Body of pancreas (tissue), 4 donors: ENCODE results near the gene PLXNA3. TPM values are rescaled to one million over a fixed set of nuclear protein-coding genes. Genes with fewer than 3 reads are reported as not detected.

Experiments
- ATAC-seq: fragments of 150-250 bp; one replicate; pipeline ENCODE4 v1.9.1; 2016
- DNase-seq, 4 donors: peaks; one replicate each; pipeline ENCODE4 v3.0.0-alpha.2; 2019
- H3K27ac ChIP-seq, 4 donors: fragments of 200-600 bp; sonication (generic); 1 replicate in 3 of 4; 2 replicates in 1 of 4; pipeline versions ENCODE4 v1.5.1 to v1.6.1; 2016 to 2019; ENCODE audit warnings: mild to moderate bottlenecking in 1 of 4, mixed read lengths in 1 of 4, moderate library complexity in 1 of 4
- H3K27me3 ChIP-seq, 2 donors: fragments of 200-600 bp; sonication (generic); one replicate each; pipeline ENCODE4 v1.6.0; 2016; ENCODE audit warnings: mild to moderate bottlenecking in 1 of 2
- H3K36me3 ChIP-seq, 2 donors: fragments of 200-600 bp; sonication (generic); replicated peaks in 1 of 2; 2 replicates each; pipeline ENCODE4 v1.5.1; 2016; ENCODE audit warnings: low read depth in 2 of 2; ENCODE audit not compliant: insufficient read depth in 1 of 2
- H3K4me1 ChIP-seq: fragments of 200-600 bp; sonication (generic); one replicate; pipeline ENCODE4 v1.6.0; 2016
- H3K4me3 ChIP-seq, 2 donors: fragments of 200-600 bp; sonication (generic); 1 replicate in 1 of 2; 2 replicates in 1 of 2; pipeline ENCODE4 v1.5.1; 2016 to 2019
- H3K9me3 ChIP-seq, 3 donors: fragments of 200-600 bp; sonication (generic); 1 replicate in 2 of 3; 2 replicates in 1 of 3; pipeline ENCODE4 v1.5.1; 2016
- POLR2A ChIP-seq, 3 donors: fragments of 450-650 bp; IDR thresholded peaks; one replicate each; pipeline ENCODE4 v1.6.1; 2016; ENCODE audit warnings: antibody characterized with exemption in 3 of 3, mild to moderate bottlenecking in 2 of 3
- WGBS, 2 donors: methylation state at CpG; one replicate each; pipeline ENCODE4 v1.1.5; 2017; 5-methylcytosine and 5-hydroxymethylcytosine counted together
- intact Hi-C: fragments of 100-400 bp; cut with DNase I; formaldehyde crosslinking; loops from one replicate; pipeline ENCODE4 v1.15.1; 2023
- total RNA-seq, 2 donors: library from RNA; depleted of rRNA; stranded (reverse); fragments of >200 nt; gene quantifications; one replicate each; pipeline ENCODE4 v1.1.0, GENCODE V29; 2016
- TF ChIP-seq, protein P1 (sequence below), 7 experiments: fragments of 450-650 bp in 4 of 7; fragments of 200-600 bp in 3 of 7; sonication (generic) in 3 of 7; IDR thresholded peaks; one replicate each; pipeline ENCODE4 v1.5.1; 2016 to 2019; ENCODE audit warnings: antibody characterized with exemption in 7 of 7

Gene PLXNA3
- total RNA-seq, 2 donors from 2014 or later, result 7.3 to 19.1 TPM

DNA sequence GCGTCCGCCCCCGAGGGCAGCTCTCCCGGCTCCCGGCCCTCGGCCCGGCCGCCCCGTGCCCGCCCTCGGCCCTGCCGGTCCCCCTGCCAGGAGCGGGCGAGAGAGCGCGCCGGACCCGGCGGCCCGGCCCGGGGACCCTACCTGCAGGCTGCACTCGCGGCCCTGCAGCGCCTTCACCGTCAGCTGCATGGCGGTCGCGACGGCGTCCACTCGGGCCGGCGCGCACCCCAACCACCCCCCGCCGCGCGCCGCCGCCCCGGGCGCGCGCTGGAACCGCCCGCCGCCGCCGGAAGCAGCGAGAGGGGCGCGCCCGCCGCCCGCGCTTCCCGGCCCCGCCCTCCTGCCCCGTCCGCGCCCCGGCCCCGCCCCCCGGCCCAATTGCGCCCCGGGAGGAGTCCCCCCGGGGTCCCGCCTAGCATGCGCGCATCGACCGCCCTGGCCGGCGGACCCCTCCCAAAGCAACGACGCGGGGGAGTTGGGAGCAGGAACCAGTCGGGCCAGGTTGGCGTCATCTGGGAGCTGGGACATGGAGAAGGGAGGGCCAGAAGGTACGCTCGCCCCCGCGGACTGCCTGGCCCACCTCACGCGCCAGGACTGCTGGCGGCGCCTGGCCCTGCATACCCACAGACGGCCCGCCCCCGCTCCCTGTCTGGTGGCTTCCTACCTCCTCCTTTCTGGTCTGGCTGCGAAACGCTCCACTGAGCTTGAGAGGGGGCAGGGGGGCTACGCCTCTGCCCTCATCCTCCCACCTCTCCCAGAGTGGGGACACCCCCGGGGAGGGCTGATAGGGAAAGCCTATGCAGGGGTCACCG, 28.5 kb downstream of the PLXNA3 start, which contains the start of gene UBL4A:
Gene UBL4A (minus strand): TSS at position 220 of the 812 bp plus-strand sequence. CDS start 31 bp downstream, at position 189.
- TF ChIP-seq POLR2A (IDR thresholded peaks at IDR 0.05), result peak; percentile 27 to 56 (median 39)
- TF ChIP-seq, protein P1, sequence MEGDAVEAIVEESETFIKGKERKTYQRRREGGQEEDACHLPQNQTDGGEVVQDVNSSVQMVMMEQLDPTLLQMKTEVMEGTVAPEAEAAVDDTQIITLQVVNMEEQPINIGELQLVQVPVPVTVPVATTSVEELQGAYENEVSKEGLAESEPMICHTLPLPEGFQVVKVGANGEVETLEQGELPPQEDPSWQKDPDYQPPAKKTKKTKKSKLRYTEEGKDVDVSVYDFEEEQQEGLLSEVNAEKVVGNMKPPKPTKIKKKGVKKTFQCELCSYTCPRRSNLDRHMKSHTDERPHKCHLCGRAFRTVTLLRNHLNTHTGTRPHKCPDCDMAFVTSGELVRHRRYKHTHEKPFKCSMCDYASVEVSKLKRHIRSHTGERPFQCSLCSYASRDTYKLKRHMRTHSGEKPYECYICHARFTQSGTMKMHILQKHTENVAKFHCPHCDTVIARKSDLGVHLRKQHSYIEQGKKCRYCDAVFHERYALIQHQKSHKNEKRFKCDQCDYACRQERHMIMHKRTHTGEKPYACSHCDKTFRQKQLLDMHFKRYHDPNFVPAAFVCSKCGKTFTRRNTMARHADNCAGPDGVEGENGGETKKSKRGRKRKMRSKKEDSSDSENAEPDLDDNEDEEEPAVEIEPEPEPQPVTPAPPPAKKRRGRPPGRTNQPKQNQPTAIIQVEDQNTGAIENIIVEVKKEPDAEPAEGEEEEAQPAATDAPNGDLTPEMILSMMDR (IDR thresholded peaks at IDR 0.05), result peak in 3 of 7 experiments; percentile 13 to 18 (median 17)
- Histone ChIP-seq H3K27me3 (no peaks in the 10 kb centered on the region), H3K4me3 (peak within 1 kb of the TSS; percentile 7 to 32), H3K27ac (peak within 1 kb of the TSS; percentile 80 to 89 (median 84)), H3K4me1 (peaks cover 50% of the 10 kb centered on the region), H3K36me3 (no peaks in the 10 kb centered on the region), H3K9me3 (no peaks in the 10 kb centered on the region)
- ATAC-seq (peak; percentile 57), DNase-seq (peak; percentile 74 to 85 (median 82))
- WGBS, 2 donors, result 1 to 20% methylated on average over 1 to 42 of the region's 95 CpGs
- intact Hi-C loops, result no loop called here

DNA sequence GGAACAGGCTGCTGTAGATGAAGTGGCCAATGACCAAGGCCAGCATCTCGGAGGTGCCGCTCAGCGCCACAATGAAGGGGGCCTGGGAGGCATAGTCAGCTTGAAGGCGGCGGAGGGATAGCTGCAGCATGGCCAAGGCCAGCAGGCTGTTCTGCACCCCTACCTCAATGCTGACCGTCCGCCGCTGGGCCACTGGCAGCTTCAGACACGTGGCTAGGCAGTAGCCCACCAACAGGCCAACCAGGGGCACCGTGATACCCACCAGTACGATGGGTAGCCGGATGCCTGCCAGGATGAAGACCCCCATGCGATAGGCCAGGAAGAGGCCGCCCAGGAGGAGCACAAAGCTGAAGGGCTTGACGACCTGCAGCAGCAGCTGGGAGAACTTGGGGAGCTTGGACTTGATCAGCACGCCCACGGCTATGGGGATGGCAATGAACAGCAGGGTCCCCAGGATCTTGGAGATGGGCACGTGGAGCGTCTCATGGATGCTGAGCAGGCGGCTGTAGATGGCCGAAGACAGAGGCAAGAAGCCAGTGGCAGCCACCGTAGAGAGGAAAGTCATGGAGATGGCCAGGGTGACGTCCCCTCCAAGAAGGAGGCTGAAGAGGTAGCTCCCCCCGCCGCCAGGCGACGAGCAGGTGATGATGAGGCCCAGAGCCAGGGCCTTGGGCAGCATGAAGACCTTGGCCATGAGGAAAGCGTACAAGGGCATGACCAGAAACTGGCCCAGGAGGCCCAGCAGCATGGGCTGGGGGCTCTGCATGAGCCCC, 29.6 kb downstream of the PLXNA3 start:
- Histone ChIP-seq H3K36me3 (no peaks in the 10 kb centered on the region), H3K4me1 (peaks cover 50% of the 10 kb centered on the region), H3K4me3 (no peak overlapping the region), H3K27me3 (no peaks in the 10 kb centered on the region), H3K27ac (peak overlapping the region in 3 of 4 donors; percentile 56 to 89 (median 85)), H3K9me3 (no peaks in the 10 kb centered on the region)
- intact Hi-C loops, result no loop called here
- DNase-seq (no peak), ATAC-seq (no peak)
- WGBS, 2 donors, result 85 to 86% methylated on average over 10 to 13 of the region's 28 CpGs
- TF ChIP-seq POLR2A (IDR thresholded peaks at IDR 0.05), result no peak
- TF ChIP-seq, protein P1 (IDR thresholded peaks at IDR 0.05), result no peak

DNA sequence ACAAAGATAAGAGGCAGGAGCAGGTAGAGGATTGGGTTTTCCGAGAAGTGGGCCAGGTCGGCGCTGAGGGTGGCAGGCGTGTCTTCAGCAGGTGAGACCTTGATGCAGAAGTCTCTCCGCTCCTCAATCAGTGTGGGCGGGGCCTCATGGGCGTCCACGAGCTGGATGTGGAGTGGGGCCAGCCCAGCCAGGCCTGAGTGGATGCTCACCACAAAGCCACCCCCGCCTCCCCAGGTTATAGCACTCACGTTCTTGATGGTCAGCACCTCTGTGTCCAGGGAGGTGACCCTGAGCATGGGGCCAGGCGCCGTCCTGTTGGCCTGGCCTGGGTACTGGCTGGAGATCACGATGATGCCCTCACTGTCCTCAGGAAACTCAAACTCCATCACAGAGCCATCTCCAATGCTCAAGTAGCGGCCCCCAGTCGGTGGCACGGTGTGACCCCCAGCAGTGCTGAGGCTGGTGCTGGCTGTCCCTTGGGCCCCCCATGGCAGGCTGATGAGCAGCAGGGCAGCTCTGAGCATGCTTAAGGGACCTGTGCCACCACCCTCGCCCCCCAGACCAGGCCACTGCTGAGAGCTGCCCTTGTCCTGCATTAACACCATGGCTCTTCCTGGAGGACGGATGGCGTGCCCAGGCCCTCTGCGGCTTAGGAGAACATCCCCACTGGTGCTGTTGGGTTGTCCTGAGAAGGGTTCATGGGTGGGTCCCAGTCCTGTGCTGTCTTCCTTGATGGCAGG, 30.4 kb downstream of the PLXNA3 start:
- Histone ChIP-seq H3K27ac (no peak overlapping the region), H3K4me3 (no peak overlapping the region), H3K4me1 (peaks cover 50% of the 10 kb centered on the region), H3K36me3 (no peaks in the 10 kb centered on the region), H3K9me3 (no peaks in the 10 kb centered on the region), H3K27me3 (no peaks in the 10 kb centered on the region)
- 92% methylated on average over 11 of the region's 20 CpGs; no CpG with 5 or more reads in 1 of the 2 donors for WGBS, 2 donors
- ATAC-seq, result no peak
- intact Hi-C loops, result no loop called here
- TF ChIP-seq, protein P1 (IDR thresholded peaks at IDR 0.05), result no peak
- TF ChIP-seq POLR2A (IDR thresholded peaks at IDR 0.05), result no peak
- no peak for DNase-seq

DNA sequence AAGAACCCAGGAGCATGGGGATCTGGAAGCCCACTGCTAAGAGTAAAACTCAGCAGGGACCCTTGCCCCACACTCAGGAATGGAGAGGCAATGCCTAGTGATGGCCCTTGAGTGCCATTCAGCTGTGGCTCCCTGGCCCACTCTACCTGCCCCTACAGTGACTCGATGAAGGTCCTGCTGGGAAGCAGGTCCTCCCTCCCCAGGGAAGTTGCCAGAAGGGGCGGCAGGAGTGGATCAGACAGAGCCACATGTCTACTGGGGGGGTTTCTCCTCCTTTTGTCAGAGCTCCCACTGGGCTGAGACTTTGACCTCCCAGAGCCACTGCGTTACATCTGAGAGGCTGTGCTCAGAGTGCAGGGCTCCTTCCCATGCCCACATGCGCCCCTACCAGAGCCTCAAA, 31.1 kb downstream of the PLXNA3 start:
- no peaks in the 10 kb centered on the region for H3K9me3 ChIP-seq
- intact Hi-C loops, result no loop called here
- TF ChIP-seq, protein P1 (IDR thresholded peaks at IDR 0.05), result no peak
- no peak for TF ChIP-seq POLR2A (IDR thresholded peaks at IDR 0.05)
- H3K4me3 ChIP-seq, result no peak overlapping the region
- no peaks in the 10 kb centered on the region for H3K27me3 ChIP-seq
- peak overlapping the region in 2 of 4 donors; percentile 96 to 97 for H3K27ac ChIP-seq
- H3K36me3 ChIP-seq, result no peaks in the 10 kb centered on the region
- WGBS, 2 donors, result 78% methylated on average over 4 of the region's 4 CpGs; no CpG with 5 or more reads in 1 of the 2 donors
- DNase-seq (no peak), ATAC-seq (no peak)
- peaks cover 47% of the 10 kb centered on the region for H3K4me1 ChIP-seq
